HCT116 (cell line): Measurements from ENCODE around the gene GPI. TPM values are rescaled to one million over a fixed set of nuclear protein-coding genes. Genes with fewer than 3 reads are reported as not detected.

Experiments used
- ATAC-seq: fragments of 200-7000 bp; cut with Tn5 transposase; 2 replicates; pipeline ENCODE4 v1.9.1; 2020; ENCODE audit warnings: mild to moderate bottlenecking, moderate library complexity
- BruUV-seq: library from RNA; stranded (reverse); fragments of 400-500 nt; replicated peaks from 2 replicates; lab custom pipeline; 2021; lab: Mats Ljungman, UMichigan
- CTCF ChIA-PET: fragments of 300-600 bp; sonication (Branson Sonifier 250); formaldehyde crosslinking; loops from one replicate; lab custom pipeline; 2021; ENCODE audit warnings: antibody characterized with exemption; lab: Charles Lee
- POLR2A ChIA-PET: fragments of 300-600, 350-600 bp; sonication (Branson Sonifier 250); formaldehyde crosslinking; loops from one replicate; lab custom pipeline; 2021; ENCODE audit warnings: antibody characterized with exemption; lab: Charles Lee
- RAD21 ChIA-PET, 2 experiments: fragments of 300-600 bp; sonication (Branson Sonifier 250); formaldehyde crosslinking; loops; one replicate each; lab custom pipeline; 2023; ENCODE audit warnings: low total read pairs in 2 of 2; ENCODE audit not compliant: uncharacterized antibody in 2 of 2, unreplicated experiment in 2 of 2, low non-redundant PET in 1 of 2; lab: Charles Lee
- DNase-seq: peaks from one replicate; pipeline ENCODE4 v3.0.0-alpha.2; 2010; ENCODE audit warnings: low read depth, low spot score
- H2AFZ ChIP-seq: fragments of 200-600 bp; shearing (Covaris generic), sonication (generic); 2 replicates; pipeline ENCODE4 v1.6.1; 2017; ENCODE audit warnings: low read depth, mixed run types, mixed read lengths, antibody characterized with exemption, low read length; ENCODE audit not compliant: poor library complexity, severe bottlenecking
- H3K27ac ChIP-seq: 2 replicates; pipeline ENCODE4 v1.5.1; 2012; ENCODE audit warnings: low read depth, low read length
- H3K27me3 ChIP-seq: fragments of 200-600 bp; sonication (generic); 2 replicates; pipeline ENCODE4 v1.6.1; 2016; ENCODE audit warnings: mixed run types, low read length, mixed read lengths; ENCODE audit not compliant: insufficient read depth
- H3K36me3 ChIP-seq, 2 experiments: fragments of 200-500 bp in 1 of 2; fragments of 200-600 bp in 1 of 2; sonication (Bioruptor generic) in 1 of 2; sonication (generic) in 1 of 2; 2 replicates each; pipeline versions ENCODE4 v1.5.1 to v1.6.1; 2014 to 2016; ENCODE audit warnings: low read length in 2 of 2, inconsistent platforms in 1 of 2, mixed read lengths in 1 of 2, mixed run types in 1 of 2; ENCODE audit not compliant: insufficient read depth in 2 of 2, control insufficient read depth in 1 of 2
- H3K4me1 ChIP-seq, 2 experiments: fragments of 200-600 bp in 1 of 2; sonication (generic) in 1 of 2; 2 replicates each; pipeline versions ENCODE4 v1.5.1 to v1.6.1; 2012 to 2017; ENCODE audit warnings: low read length in 2 of 2, inconsistent platforms in 1 of 2, mild to moderate bottlenecking in 1 of 2, mixed read lengths in 1 of 2, mixed run types in 1 of 2, moderate library complexity in 1 of 2; ENCODE audit not compliant: insufficient read depth in 2 of 2, control insufficient read depth in 1 of 2
- H3K4me2 ChIP-seq: fragments of 200-600 bp; sonication (generic); 2 replicates; pipeline ENCODE4 v1.6.1; 2017; ENCODE audit warnings: mixed run types, low read length, mixed read lengths
- H3K4me3 ChIP-seq, 2 experiments: fragments of 200-600 bp in 1 of 2; sonication (generic) in 1 of 2; replicated peaks in 1 of 2; 2 replicates each; pipeline ENCODE4 v1.5.1; 2011 to 2016; ENCODE audit warnings: low read length in 2 of 2, control low read depth in 1 of 2, low read depth in 1 of 2, mild to moderate bottlenecking in 1 of 2, mixed read lengths in 1 of 2, mixed run types in 1 of 2
- H3K79me2 ChIP-seq: fragments of 200-600 bp; sonication (generic); 2 replicates; pipeline ENCODE4 v1.6.1; 2017; ENCODE audit warnings: mild to moderate bottlenecking, mixed run types, low read length, moderate library complexity, mixed read lengths; ENCODE audit not compliant: insufficient read depth
- H3K9ac ChIP-seq: fragments of 200-600 bp; sonication (generic); 2 replicates; pipeline ENCODE4 v1.6.1; 2016; ENCODE audit warnings: low read length, mixed read lengths
- H3K9me2 ChIP-seq: fragments of 200-600 bp; sonication (generic), shearing (Covaris generic); 2 replicates; pipeline ENCODE4 v1.6.1; 2017; ENCODE audit warnings: mixed run types, mild to moderate bottlenecking, moderate library complexity; ENCODE audit not compliant: insufficient read depth
- H3K9me3 ChIP-seq, 2 experiments: fragments of 200-500 bp in 1 of 2; fragments of 200-600 bp in 1 of 2; sonication (Bioruptor generic) in 1 of 2; sonication (generic) in 1 of 2; 2 replicates each; pipeline ENCODE4 v1.6.1; 2014 to 2017; ENCODE audit warnings: low read length in 2 of 2, mixed read lengths in 2 of 2, inconsistent platforms in 1 of 2, low read depth in 1 of 2, mild to moderate bottlenecking in 1 of 2, mixed run types in 1 of 2, moderate library complexity in 1 of 2; ENCODE audit not compliant: control insufficient read depth in 1 of 2, insufficient read depth in 1 of 2
- H4K20me1 ChIP-seq: fragments of 200-600 bp; sonication (generic), shearing (Covaris generic); 2 replicates; pipeline ENCODE4 v1.6.1; 2017; ENCODE audit warnings: mixed run types, mild to moderate bottlenecking, moderate library complexity; ENCODE audit not compliant: insufficient read depth
- EGR1 ChIP-seq: IDR thresholded peaks from 2 replicates; pipeline ENCODE4 v1.6.1; 2012; ENCODE audit warnings: low read depth
- EZH2 ChIP-seq: fragments of 200-600 bp; sonication (generic); IDR thresholded peaks from 2 replicates; pipeline ENCODE4 v1.6.1; 2017; ENCODE audit warnings: antibody characterized with exemption, mixed run types
- EZH2phosphoT487 ChIP-seq: fragments of 200-600 bp; IDR thresholded peaks from 2 replicates; pipeline ENCODE4 v1.6.1; 2018; ENCODE audit warnings: antibody characterized with exemption, borderline replicate concordance
- POLR2A ChIP-seq: IDR thresholded peaks from 2 replicates; pipeline ENCODE4 v1.7.0; 2011; ENCODE audit warnings: borderline replicate concordance; ENCODE audit not compliant: insufficient read depth, insufficient read length; ENCODE audit errors: extremely low read depth
- POLR2AphosphoS5 ChIP-seq: IDR thresholded peaks from 2 replicates; pipeline ENCODE4 v1.6.1; 2011; ENCODE audit warnings: mild to moderate bottlenecking, low read depth, low read length, moderate library complexity
- RAD21 ChIP-seq: IDR thresholded peaks from 2 replicates; pipeline ENCODE4 v1.6.1; 2012; ENCODE audit warnings: low read depth, mild to moderate bottlenecking
- SP1 ChIP-seq: IDR thresholded peaks from 2 replicates; pipeline ENCODE4 v1.6.1; 2012; ENCODE audit warnings: low read depth
- SRF ChIP-seq: IDR thresholded peaks from 2 replicates; pipeline ENCODE4 v1.6.1; 2012; ENCODE audit warnings: low read depth
- TCF7L2 ChIP-seq: IDR thresholded peaks from 2 replicates; pipeline ENCODE4 v1.7.0; 2011; ENCODE audit warnings: borderline replicate concordance, inconsistent platforms; ENCODE audit not compliant: insufficient read depth, insufficient read length; ENCODE audit errors: extremely low read depth
- YY1 ChIP-seq: IDR thresholded peaks from 2 replicates; pipeline ENCODE4 v1.6.1; 2011; ENCODE audit warnings: low read length, low read depth, moderate library complexity, mild to moderate bottlenecking; ENCODE audit not compliant: insufficient replicate concordance; ENCODE audit errors: extremely low read depth
- ZFX ChIP-seq: fragments of 450-650 bp; IDR thresholded peaks from 2 replicates; pipeline ENCODE4 v1.6.1; 2017
- intact Hi-C: fragments of 100-400 bp; cut with micrococcal nuclease; formaldehyde crosslinking; loops from 2 replicates; pipeline ENCODE4 v1.10.0; 2022
- total RNA-seq: library from RNA; stranded (reverse); gene quantifications from one replicate; pipeline ENCODE4 v1.2.1, GENCODE V29; 2021; ENCODE audit not compliant: unreplicated experiment
- TF ChIP-seq, protein P1 (sequence below): IDR thresholded peaks from 2 replicates; pipeline ENCODE4 v1.6.1; 2012
- TF ChIP-seq, protein P2 (sequence below): IDR thresholded peaks from 2 replicates; pipeline ENCODE4 v1.6.1; 2011; ENCODE audit warnings: mild to moderate bottlenecking, low read length, moderate library complexity; ENCODE audit not compliant: insufficient replicate concordance; ENCODE audit errors: extremely low read depth
- TF ChIP-seq, protein P3 (sequence below): IDR thresholded peaks from 2 replicates; pipeline ENCODE4 v1.6.1; 2012; ENCODE audit warnings: low read depth
- TF ChIP-seq, protein P4 (sequence below), 3 experiments: fragments of 200-600 bp in 1 of 3; sonication (generic) in 1 of 3; IDR thresholded peaks in 2 of 3; conservative IDR thresholded peaks in 1 of 3; 2 replicates each; pipeline ENCODE4 v1.5.1; 2012 to 2017; ENCODE audit warnings: low read depth in 2 of 3, low read length in 2 of 3, antibody characterized with exemption in 1 of 3, borderline replicate concordance in 1 of 3, control low read depth in 1 of 3, mild to moderate bottlenecking in 1 of 3, mixed read lengths in 1 of 3, mixed run types in 1 of 3, moderate library complexity in 1 of 3; ENCODE audit not compliant: insufficient read depth in 1 of 3

The GPI gene
- total RNA-seq, 1 experiment from 2014 or later, result 787 TPM

DNA sequence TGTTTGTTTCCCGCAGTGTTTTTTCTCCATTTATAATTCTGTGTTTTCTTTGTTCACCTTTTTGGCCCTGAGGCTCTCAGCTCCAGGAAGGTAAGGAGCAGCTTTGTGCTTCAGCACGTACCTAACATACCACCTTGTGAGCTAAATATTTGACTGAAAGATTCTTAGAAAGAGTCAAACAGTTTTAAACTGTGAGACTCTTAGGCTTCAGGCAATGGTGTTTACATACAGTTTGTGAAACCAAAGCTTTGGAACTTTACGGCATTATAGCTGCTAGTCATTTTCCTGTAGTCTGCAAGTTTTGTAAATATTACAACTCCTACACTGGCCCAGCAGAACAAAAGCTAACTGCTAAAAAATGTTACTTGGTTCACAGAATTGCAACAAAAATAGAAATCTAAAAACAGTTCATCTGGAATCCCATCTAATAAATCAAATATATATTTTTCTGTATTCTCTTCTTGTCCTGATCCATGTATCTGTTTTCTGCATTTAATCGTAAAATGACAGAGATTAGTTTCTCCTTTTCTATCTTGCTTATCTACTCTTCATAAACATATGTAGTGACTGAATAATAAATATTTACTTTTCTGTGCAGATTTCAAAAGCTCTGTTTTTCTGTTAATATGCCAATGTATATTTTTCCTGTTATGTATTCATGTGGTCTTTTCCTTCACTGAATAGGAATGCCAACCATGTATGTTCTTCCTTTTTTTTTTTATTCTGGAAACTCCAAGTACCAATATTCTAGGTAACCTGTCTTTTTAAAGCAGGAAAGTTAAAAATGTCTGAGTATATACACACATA is 38.8 kb upstream of the GPI start (continued):
- TF ChIP-seq POLR2A (no peak), POLR2AphosphoS5 (no peak), YY1 (no peak)
- TF ChIP-seq, protein P1, sequence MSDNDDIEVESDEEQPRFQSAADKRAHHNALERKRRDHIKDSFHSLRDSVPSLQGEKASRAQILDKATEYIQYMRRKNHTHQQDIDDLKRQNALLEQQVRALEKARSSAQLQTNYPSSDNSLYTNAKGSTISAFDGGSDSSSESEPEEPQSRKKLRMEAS, result no peak

DNA sequence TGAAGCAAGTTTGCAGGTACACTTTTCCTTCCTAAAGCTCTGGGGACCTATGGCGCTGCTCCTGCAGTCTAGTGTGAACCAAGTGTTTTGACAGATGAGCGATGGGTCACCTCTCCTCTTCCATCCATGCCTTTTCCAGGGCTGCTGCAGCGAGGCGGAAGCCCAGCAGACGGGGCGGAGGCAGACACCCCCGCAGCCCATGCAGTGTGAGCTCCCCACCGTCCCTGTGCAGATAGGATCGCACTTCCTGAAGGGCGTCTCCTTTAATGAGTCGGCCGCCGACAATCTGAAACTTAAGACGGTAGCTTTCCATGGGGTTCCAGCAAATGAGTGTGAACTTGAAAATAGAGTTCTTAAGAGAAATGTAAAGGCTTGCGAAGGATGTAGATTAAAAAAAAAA is 37.1 kb upstream of the GPI start:
- intact Hi-C loops, result no loop called here
- no TSS peak for BruUV-seq
- Histone ChIP-seq H3K4me3 (no peak overlapping the region), H3K4me1 (no peaks in the 10 kb centered on the region), H3K27me3 (no peaks in the 10 kb centered on the region), H3K9ac (no peak overlapping the region), H3K79me2 (no peaks in the 10 kb centered on the region), H4K20me1 (no peaks in the 10 kb centered on the region), H3K4me2 (no peak overlapping the region), H3K9me2 (no peaks in the 10 kb centered on the region), H3K36me3 (peaks cover 2 to 8% of the 10 kb centered on the region in 2 experiments; a peak in 3 of 4 replicates), H3K9me3 (no peaks in the 10 kb centered on the region), H2AFZ (no peak overlapping the region), H3K27ac (no peak overlapping the region)
- ChIA-PET CTCF (no interaction called here), POLR2A (no interaction called here), RAD21 (no interaction called here)
- DNase-seq, result no peak
- ATAC-seq, result no peak
- TF ChIP-seq, protein P2, sequence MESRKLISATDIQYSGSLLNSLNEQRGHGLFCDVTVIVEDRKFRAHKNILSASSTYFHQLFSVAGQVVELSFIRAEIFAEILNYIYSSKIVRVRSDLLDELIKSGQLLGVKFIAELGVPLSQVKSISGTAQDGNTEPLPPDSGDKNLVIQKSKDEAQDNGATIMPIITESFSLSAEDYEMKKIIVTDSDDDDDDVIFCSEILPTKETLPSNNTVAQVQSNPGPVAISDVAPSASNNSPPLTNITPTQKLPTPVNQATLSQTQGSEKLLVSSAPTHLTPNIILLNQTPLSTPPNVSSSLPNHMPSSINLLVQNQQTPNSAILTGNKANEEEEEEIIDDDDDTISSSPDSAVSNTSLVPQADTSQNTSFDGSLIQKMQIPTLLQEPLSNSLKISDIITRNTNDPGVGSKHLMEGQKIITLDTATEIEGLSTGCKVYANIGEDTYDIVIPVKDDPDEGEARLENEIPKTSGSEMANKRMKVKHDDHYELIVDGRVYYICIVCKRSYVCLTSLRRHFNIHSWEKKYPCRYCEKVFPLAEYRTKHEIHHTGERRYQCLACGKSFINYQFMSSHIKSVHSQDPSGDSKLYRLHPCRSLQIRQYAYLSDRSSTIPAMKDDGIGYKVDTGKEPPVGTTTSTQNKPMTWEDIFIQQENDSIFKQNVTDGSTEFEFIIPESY, result no peak
- no peak for TF ChIP-seq ZFX
- TF ChIP-seq SRF, result no peak
- TF ChIP-seq, protein P3, sequence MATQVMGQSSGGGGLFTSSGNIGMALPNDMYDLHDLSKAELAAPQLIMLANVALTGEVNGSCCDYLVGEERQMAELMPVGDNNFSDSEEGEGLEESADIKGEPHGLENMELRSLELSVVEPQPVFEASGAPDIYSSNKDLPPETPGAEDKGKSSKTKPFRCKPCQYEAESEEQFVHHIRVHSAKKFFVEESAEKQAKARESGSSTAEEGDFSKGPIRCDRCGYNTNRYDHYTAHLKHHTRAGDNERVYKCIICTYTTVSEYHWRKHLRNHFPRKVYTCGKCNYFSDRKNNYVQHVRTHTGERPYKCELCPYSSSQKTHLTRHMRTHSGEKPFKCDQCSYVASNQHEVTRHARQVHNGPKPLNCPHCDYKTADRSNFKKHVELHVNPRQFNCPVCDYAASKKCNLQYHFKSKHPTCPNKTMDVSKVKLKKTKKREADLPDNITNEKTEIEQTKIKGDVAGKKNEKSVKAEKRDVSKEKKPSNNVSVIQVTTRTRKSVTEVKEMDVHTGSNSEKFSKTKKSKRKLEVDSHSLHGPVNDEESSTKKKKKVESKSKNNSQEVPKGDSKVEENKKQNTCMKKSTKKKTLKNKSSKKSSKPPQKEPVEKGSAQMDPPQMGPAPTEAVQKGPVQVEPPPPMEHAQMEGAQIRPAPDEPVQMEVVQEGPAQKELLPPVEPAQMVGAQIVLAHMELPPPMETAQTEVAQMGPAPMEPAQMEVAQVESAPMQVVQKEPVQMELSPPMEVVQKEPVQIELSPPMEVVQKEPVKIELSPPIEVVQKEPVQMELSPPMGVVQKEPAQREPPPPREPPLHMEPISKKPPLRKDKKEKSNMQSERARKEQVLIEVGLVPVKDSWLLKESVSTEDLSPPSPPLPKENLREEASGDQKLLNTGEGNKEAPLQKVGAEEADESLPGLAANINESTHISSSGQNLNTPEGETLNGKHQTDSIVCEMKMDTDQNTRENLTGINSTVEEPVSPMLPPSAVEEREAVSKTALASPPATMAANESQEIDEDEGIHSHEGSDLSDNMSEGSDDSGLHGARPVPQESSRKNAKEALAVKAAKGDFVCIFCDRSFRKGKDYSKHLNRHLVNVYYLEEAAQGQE, result no peak
- TF ChIP-seq RAD21, result no peak
- no peak for TF ChIP-seq POLR2A
- TF ChIP-seq EZH2, result no peak
- TF ChIP-seq EGR1, result no peak
- TF ChIP-seq, protein P4, sequence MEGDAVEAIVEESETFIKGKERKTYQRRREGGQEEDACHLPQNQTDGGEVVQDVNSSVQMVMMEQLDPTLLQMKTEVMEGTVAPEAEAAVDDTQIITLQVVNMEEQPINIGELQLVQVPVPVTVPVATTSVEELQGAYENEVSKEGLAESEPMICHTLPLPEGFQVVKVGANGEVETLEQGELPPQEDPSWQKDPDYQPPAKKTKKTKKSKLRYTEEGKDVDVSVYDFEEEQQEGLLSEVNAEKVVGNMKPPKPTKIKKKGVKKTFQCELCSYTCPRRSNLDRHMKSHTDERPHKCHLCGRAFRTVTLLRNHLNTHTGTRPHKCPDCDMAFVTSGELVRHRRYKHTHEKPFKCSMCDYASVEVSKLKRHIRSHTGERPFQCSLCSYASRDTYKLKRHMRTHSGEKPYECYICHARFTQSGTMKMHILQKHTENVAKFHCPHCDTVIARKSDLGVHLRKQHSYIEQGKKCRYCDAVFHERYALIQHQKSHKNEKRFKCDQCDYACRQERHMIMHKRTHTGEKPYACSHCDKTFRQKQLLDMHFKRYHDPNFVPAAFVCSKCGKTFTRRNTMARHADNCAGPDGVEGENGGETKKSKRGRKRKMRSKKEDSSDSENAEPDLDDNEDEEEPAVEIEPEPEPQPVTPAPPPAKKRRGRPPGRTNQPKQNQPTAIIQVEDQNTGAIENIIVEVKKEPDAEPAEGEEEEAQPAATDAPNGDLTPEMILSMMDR (IDR thresholded peaks at IDR 0.05 in 2 of 3, conservative IDR thresholded peaks at IDR 0.05 in 1 of 3; ENCODE audit: borderline replicate concordance in 1 of 3, insufficient read depth in 1 of 3, low read depth in 2 of 3, low read length in 2 of 3), result no peak
- TF ChIP-seq TCF7L2, result no peak
- no peak for TF ChIP-seq SP1
- TF ChIP-seq EZH2phosphoT487, result no peak
